ENCODE results near the gene SLC18A3.

DNA sequence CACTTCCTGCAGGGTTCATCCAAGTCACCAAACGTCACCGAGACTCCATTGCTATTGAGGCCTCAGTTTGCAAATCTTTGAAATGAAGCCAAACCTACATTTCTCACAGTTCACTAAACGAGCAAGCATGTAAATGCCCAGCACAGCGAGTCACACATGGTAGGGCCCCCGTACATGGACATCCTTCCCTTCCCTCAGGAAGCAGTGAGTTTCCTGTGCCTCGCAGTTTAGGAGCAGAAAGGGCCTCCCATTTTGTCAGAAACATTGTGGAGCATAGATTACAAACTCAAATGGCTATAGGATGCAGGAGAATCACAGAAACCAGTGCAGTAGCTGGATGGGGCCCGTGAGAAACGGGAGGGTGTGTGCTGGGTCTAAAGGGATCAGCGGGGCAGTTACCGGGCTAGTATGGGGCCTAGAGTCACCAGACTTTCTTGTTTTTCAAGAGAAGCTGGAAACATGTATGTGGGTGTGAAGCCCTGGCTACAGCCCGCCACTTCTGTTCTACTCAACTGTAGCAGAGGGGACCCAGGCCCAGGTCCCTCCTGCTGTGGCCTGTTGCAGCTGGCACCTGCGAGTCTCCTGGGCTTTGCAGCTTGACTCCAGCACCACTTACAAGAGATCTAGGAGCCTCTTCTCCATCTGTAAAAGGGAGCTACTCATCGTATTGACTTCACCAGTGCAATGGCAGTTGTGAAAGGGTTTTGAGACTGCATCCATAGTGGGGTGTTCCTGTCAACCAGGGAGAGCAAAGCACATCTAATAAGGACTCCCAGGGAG lies 14.2 kb upstream of the SLC18A3 start:
- TF ChIP-seq, protein P1, sequence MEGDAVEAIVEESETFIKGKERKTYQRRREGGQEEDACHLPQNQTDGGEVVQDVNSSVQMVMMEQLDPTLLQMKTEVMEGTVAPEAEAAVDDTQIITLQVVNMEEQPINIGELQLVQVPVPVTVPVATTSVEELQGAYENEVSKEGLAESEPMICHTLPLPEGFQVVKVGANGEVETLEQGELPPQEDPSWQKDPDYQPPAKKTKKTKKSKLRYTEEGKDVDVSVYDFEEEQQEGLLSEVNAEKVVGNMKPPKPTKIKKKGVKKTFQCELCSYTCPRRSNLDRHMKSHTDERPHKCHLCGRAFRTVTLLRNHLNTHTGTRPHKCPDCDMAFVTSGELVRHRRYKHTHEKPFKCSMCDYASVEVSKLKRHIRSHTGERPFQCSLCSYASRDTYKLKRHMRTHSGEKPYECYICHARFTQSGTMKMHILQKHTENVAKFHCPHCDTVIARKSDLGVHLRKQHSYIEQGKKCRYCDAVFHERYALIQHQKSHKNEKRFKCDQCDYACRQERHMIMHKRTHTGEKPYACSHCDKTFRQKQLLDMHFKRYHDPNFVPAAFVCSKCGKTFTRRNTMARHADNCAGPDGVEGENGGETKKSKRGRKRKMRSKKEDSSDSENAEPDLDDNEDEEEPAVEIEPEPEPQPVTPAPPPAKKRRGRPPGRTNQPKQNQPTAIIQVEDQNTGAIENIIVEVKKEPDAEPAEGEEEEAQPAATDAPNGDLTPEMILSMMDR (IDR thresholded peaks at IDR 0.05), result no peak
- TF ChIP-seq ZFX (IDR thresholded peaks at IDR 0.05; ENCODE audit: borderline replicate concordance), result no peak
